HepG2 (cell line): ENCODE data around the gene OS9. TPM values are rescaled to one million over a fixed set of nuclear protein-coding genes. Genes with fewer than 3 reads are reported as not detected.

ENCODE experiments used
- ATAC-seq: fragments of 200-7000 bp; cut with Tn5 transposase; 3 replicates; pipeline ENCODE4 v1.9.1; 2020; ENCODE audit warnings: mild to moderate bottlenecking, moderate library complexity
- BruUV-seq: library from RNA; stranded (reverse); fragments of 400-500 nt; replicated peaks from 2 replicates; lab custom pipeline; 2021; lab: Mats Ljungman, UMichigan
- CTCF ChIA-PET: fragments of 300-600 bp; formaldehyde crosslinking; extraction: SDS; loops from one replicate; lab custom pipeline; 2021; ENCODE audit warnings: low total read pairs, inconsistent platforms, low intra/inter-chr PET ratio; lab: Yijun Ruan, JAX
- POLR2A ChIA-PET: fragments of 350-600 bp; sonication (Branson Sonifier 250); formaldehyde crosslinking; loops from one replicate; lab custom pipeline; 2020; ENCODE audit warnings: antibody characterized with exemption, inconsistent platforms; lab: Yijun Ruan, JAX
- DNase-seq: peaks from one replicate; pipeline ENCODE4 v3.0.0-alpha.2; 2015; ENCODE audit warnings: low spot score
- FAIRE-seq: peaks from 3 replicates; lab custom pipeline; 2011; peaks lifted over from hg19 to GRCh38; lab: Jason Lieb, UNC
- H2AFZ ChIP-seq: one replicate; pipeline ENCODE4 v1.6.1; 2011; ENCODE audit warnings: low read length, inconsistent platforms
- H3K27ac ChIP-seq: fragments of 300-600 bp; 3 replicates; pipeline ENCODE4 v1.8.0; 2011; ENCODE audit warnings: mixed run types, mild to moderate bottlenecking, mixed read lengths, low read length, inconsistent platforms; ENCODE audit not compliant: insufficient read depth; ENCODE audit errors: extremely low read length
- H3K27me3 ChIP-seq, 2 experiments: fragments of 200-600 bp in 1 of 2; 2 replicates in 1 of 2; 3 replicates in 1 of 2; pipeline versions ENCODE4 v1.6.0 to v1.8.0; 2011; ENCODE audit warnings: low read length in 2 of 2, mild to moderate bottlenecking in 2 of 2, moderate library complexity in 2 of 2, inconsistent platforms in 1 of 2; ENCODE audit not compliant: insufficient read depth in 2 of 2, control insufficient read depth in 1 of 2
- H3K36me3 ChIP-seq, 2 experiments: fragments of 200-600 bp in 1 of 2; replicated peaks in 1 of 2; 2 replicates in 1 of 2; 3 replicates in 1 of 2; pipeline versions ENCODE4 v1.5.1 to v1.8.0; 2011; ENCODE audit warnings: low read length in 2 of 2, inconsistent platforms in 1 of 2; ENCODE audit not compliant: insufficient read depth in 2 of 2, control insufficient read depth in 1 of 2
- H3K4me1 ChIP-seq: 2 replicates; pipeline ENCODE4 v1.5.1; 2012; ENCODE audit warnings: low read length, inconsistent platforms; ENCODE audit not compliant: insufficient read depth
- H3K4me2 ChIP-seq: 2 replicates; pipeline ENCODE4 v1.6.0; 2011; ENCODE audit warnings: low read depth, low read length, inconsistent platforms
- H3K4me3 ChIP-seq, 3 experiments: fragments of 200-600 bp in 1 of 3; sonication (generic), shearing (Covaris generic) in 1 of 3; replicated peaks in 1 of 3; 2 replicates each; pipeline ENCODE4 v1.5.1; 2011 to 2016; ENCODE audit warnings: low read length in 3 of 3, inconsistent platforms in 2 of 3, low read depth in 2 of 3, mild to moderate bottlenecking in 2 of 3, control low read depth in 1 of 3, mixed read lengths in 1 of 3; ENCODE audit not compliant: insufficient read depth in 1 of 3
- H3K79me2 ChIP-seq: one replicate; pipeline ENCODE4 v1.6.1; 2011; ENCODE audit warnings: low read length, inconsistent platforms; ENCODE audit not compliant: insufficient read depth
- H3K9ac ChIP-seq: 2 replicates; pipeline ENCODE4 v1.6.0; 2011; ENCODE audit warnings: mild to moderate bottlenecking, low read depth, low read length, inconsistent platforms; ENCODE audit not compliant: insufficient read depth
- H3K9me3 ChIP-seq: 2 replicates; pipeline ENCODE4 v1.5.1; 2012; ENCODE audit warnings: mild to moderate bottlenecking, low read length
- H4K20me1 ChIP-seq: 2 replicates; pipeline ENCODE4 v1.6.0; 2011; ENCODE audit warnings: inconsistent platforms, mild to moderate bottlenecking, low read length, moderate library complexity; ENCODE audit not compliant: insufficient read depth
- CTCF ChIP-seq: sonication (generic); formaldehyde crosslinking; IDR thresholded peaks from 2 replicates; pipeline ENCODE4 v1.5.0; 2020; ENCODE audit warnings: mild to moderate bottlenecking, missing genetic modification reagents, moderate library complexity
- GTF3A ChIP-seq: sonication (generic); formaldehyde crosslinking; conservative IDR thresholded peaks from 2 replicates; pipeline ENCODE4 v1.4.0; 2020; ENCODE audit warnings: mild to moderate bottlenecking, missing genetic modification reagents
- MIER2 ChIP-seq: IDR thresholded peaks from 2 replicates; pipeline ENCODE4 v1.6.1; 2016; ENCODE audit warnings: missing biosample characterization, missing genetic modification reagents
- MTF2 ChIP-seq: sonication (generic); formaldehyde crosslinking; IDR thresholded peaks from 2 replicates; pipeline ENCODE4 v1.5.0; 2020; ENCODE audit warnings: missing genetic modification reagents, borderline replicate concordance
- SMC3 ChIP-seq: IDR thresholded peaks from 2 replicates; pipeline ENCODE4 v1.6.1; 2011; ENCODE audit warnings: low read length, improper control_type of control experiment
- STAG1 ChIP-seq: sonication (generic); formaldehyde crosslinking; IDR thresholded peaks from 2 replicates; pipeline ENCODE4 v1.4.0; 2020; ENCODE audit warnings: missing genetic modification reagents
- WGBS: methylation state at CpG from one replicate; pipeline ENCODE4 v1.1.6; 2017; ENCODE audit warnings: low lambda C conversion rate; 5-methylcytosine and 5-hydroxymethylcytosine counted together
- in situ Hi-C: cut with HindIII; loops from 2 replicates; pipeline ENCODE4 v1.10.0; 2017; ENCODE audit warnings: low pct_unique_long_range_greater_than_20kb; ENCODE audit not compliant: extremely low pct_ligation_motif_present
- intact Hi-C: fragments of 100-400 bp; cut with micrococcal nuclease; formaldehyde crosslinking; loops from one replicate; pipeline ENCODE4 v1.10.0; 2022; ENCODE audit not compliant: unreplicated experiment
- polyA plus RNA-seq, 8 experiments: library from polyadenylated mRNA; depleted of rRNA in 3 of 8; stranded (reverse) in 7 of 8; unstranded in 1 of 8; fragments of >200 nt; fragmentation: Illumina TruSeq in 4 of 8; extraction: Trizol in 4 of 8; gene quantifications; 2 replicates each; pipeline versions ENCODE4 v1.2.1 to v1.2.3, GENCODE V29; 2011 to 2016; ENCODE audit warnings: low read depth in 4 of 8, missing spikeins in 1 of 8, mixed read lengths in 1 of 8; ENCODE audit not compliant: insufficient read depth in 1 of 8
- total RNA-seq, 5 experiments: library from RNA; depleted of rRNA; stranded (reverse); fragments of >200 nt; fragmentation: Illumina TruSeq; extraction: Trizol; gene quantifications; 2 replicates each; pipeline ENCODE4 v1.2.3, GENCODE V29; 2016; ENCODE audit warnings: low read depth in 1 of 5

Gene OS9
- total and polyA plus RNA-seq, 2 of the 13 experiments (the other 11 are each of a cell fraction or from before 2014, with no cell fraction given) = 156 to 206 TPM

GRCh38 chr12:57759360-57759980, 65.5 kb downstream of the OS9 start:
- H3K36me3 ChIP-seq = no peaks in the 10 kb centered on the region; a peak in 1 of 5 replicates
- H4K20me1 ChIP-seq = 0 out of 2 replicates have a peak, but pooled peaks cover 2% of the 10 kb centered on the region
- H3K9ac ChIP-seq = no peak overlapping the region
- H3K4me2 ChIP-seq = no peak overlapping the region
- in situ Hi-C loops (no loop called here), intact Hi-C loops (no loop called here)
- H3K9me3 ChIP-seq = no peaks in the 10 kb centered on the region
- peaks cover 3% of the 10 kb centered on the region for H3K79me2 ChIP-seq
- no peak overlapping the region for H2AFZ ChIP-seq
- DNase-seq (peak; percentile 53), FAIRE-seq (peak; percentile 78), ATAC-seq (peak; percentile 47)
- TF ChIP-seq MIER2 (0 out of 2 replicates have a peak, but pooled peaks have one; percentile 21), CTCF (CRISPR knock-in tag) (peak; percentile 60), STAG1 (CRISPR knock-in tag) (peak; percentile 32), GTF3A (no peak), MTF2 (CRISPR knock-in tag) (no peak), SMC3 (0 out of 2 replicates have a peak, but pooled peaks have one; percentile 8)
- H3K4me3 ChIP-seq = no peak overlapping the region
- ChIA-PET POLR2A (interaction anchor here (1.1 to 3.5 kb wide), 2 partner anchors 13 to 23 kb away, joined by 3 to 11 read pairs; partner anchors contain the start of genes EEF1AKMT3, METTL1 and TSFM), CTCF (interaction anchor here (2.3 kb wide), 1 partner anchor 146 kb away, joined by 10 read pairs; no protein-coding TSS in a partner anchor)
- H3K27ac ChIP-seq = no peak overlapping the region
- H3K27me3 ChIP-seq = no peaks in the 10 kb centered on the region
- peaks cover 24% of the 10 kb centered on the region for H3K4me1 ChIP-seq
- no TSS peak for BruUV-seq
- WGBS = 25% methylated on average over 3 of the region's 3 CpGs
